ENCODE measurements around the gene WDFY4. TPM values are rescaled to one million over a fixed set of nuclear protein-coding genes. Genes with fewer than 3 reads are reported as not detected.

Gene WDFY4
- total and polyA plus RNA-seq, 11 donors: 0.46 to 19.8 (median 1.0) TPM

DNA sequence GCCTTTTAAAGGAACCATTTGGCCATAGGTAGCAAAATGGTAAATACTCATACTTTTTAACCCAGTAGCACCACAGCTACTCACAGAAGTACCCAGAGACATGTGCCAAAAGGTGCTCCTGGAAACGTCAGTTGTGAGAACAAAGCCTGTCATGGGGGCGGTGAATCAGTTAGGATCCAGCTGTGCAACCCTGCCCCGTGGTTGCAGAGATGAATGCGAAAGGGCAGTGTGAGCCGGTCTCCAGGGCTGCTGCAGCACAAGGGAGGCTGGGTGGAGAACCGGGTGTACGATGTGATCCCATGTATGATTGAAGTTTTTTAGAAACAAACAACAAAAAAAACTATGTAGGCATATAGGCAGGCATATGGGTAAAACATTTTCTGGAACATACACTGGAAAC, 256.3 kb downstream of the WDFY4 start:
- Histone ChIP-seq H3K36me3 (no peaks in the 10 kb centered on the region), H3K9me3 (no peaks in the 10 kb centered on the region), H3K27me3 (no peaks in the 10 kb centered on the region), H3K27ac (no peak overlapping the region), H3K4me3 (no peak overlapping the region), H3K4me1 (peaks cover 0 to 7% (median 0%) of the 10 kb centered on the region in 12 donors)
- no peak for TF ChIP-seq POLR2A (IDR thresholded peaks at IDR 0.05)
- TF ChIP-seq, protein P1, sequence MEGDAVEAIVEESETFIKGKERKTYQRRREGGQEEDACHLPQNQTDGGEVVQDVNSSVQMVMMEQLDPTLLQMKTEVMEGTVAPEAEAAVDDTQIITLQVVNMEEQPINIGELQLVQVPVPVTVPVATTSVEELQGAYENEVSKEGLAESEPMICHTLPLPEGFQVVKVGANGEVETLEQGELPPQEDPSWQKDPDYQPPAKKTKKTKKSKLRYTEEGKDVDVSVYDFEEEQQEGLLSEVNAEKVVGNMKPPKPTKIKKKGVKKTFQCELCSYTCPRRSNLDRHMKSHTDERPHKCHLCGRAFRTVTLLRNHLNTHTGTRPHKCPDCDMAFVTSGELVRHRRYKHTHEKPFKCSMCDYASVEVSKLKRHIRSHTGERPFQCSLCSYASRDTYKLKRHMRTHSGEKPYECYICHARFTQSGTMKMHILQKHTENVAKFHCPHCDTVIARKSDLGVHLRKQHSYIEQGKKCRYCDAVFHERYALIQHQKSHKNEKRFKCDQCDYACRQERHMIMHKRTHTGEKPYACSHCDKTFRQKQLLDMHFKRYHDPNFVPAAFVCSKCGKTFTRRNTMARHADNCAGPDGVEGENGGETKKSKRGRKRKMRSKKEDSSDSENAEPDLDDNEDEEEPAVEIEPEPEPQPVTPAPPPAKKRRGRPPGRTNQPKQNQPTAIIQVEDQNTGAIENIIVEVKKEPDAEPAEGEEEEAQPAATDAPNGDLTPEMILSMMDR (IDR thresholded peaks at IDR 0.05): no peak
- 78 to 84% (median 82%) methylated on average over 7 of the region's 7 CpGs for WGBS, 4 donors
- intact Hi-C loops (cut with DNase I): no loop called here
- ATAC-seq (no peak), DNase-seq (no peak)

GRCh38 chr10:48941427-48942075, 256.9 kb downstream of the WDFY4 start:
- DNase-seq: no peak
- H3K36me3 ChIP-seq: no peaks in the 10 kb centered on the region
- no peaks in the 10 kb centered on the region for H3K27me3 ChIP-seq
- H3K9me3 ChIP-seq: no peaks in the 10 kb centered on the region
- TF ChIP-seq, protein P1 (IDR thresholded peaks at IDR 0.05): no peak
- no peak for TF ChIP-seq POLR2A (IDR thresholded peaks at IDR 0.05)
- H3K4me3 ChIP-seq: no peak overlapping the region
- H3K27ac ChIP-seq: no peak overlapping the region
- 82 to 88% (median 85%) methylated on average over 10 of the region's 10 CpGs for WGBS, 4 donors
- peaks cover 0 to 10% (median 0%) of the 10 kb centered on the region in 12 donors for H3K4me1 ChIP-seq
- intact Hi-C loops (cut with DNase I): no loop called here
- ATAC-seq: no peak

DNA sequence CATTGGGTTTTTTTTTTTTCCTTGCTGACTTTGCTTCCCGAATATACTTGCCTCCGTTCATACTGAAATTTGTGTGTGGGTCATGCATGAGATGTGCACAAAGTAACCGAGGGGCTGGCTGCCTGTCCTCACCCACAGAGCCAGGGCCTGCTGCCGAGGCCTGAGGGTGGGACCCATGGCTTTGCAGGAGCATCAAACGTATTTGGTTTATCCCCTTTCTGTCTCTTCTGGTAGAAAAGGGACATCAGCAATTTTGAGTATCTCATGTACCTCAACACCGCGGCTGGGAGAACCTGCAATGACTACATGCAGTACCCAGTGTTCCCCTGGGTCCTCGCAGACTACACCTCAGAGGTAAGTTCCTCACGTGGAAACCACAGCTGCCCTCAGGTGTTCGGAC, 258.4 kb downstream of the WDFY4 start:
- H3K4me1 ChIP-seq: peaks cover 0 to 23% (median 0%) of the 10 kb centered on the region in 12 donors
- no peak overlapping the region for H3K27ac ChIP-seq
- no peak overlapping the region for H3K4me3 ChIP-seq
- peaks cover 0 to under 1% (median 0%) of the 10 kb centered on the region in 9 donors for H3K36me3 ChIP-seq
- ATAC-seq (no peak), DNase-seq (no peak)
- H3K27me3 ChIP-seq: no peaks in the 10 kb centered on the region
- intact Hi-C loops (cut with DNase I): no loop called here
- no peaks in the 10 kb centered on the region for H3K9me3 ChIP-seq
- no peak for TF ChIP-seq POLR2A (IDR thresholded peaks at IDR 0.05)
- TF ChIP-seq, protein P1 (IDR thresholded peaks at IDR 0.05): no peak
- WGBS, 4 donors: 90 to 95% (median 94%) methylated on average over 10 of the region's 10 CpGs

DNA sequence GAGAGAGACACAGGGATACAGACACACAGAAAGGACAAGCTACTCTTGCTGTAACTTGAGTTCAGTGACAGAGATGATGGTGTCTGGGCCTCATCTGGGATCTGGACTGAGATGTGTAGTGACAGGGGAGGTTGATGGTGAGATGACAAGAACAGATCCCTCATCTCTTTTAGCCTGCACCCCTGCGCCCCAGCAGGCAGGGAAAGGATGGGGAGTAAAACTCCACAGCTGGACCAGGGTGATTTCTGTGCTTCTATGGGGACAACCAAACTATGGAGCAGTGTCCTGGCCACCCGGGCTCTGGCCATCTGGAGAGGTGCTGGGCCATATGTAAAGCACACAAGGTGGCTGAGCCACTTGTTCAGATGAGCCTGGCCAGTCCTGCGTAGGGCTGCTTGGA, 259.5 kb downstream of the WDFY4 start:
- intact Hi-C loops (cut with DNase I): no loop called here
- ATAC-seq: no peak

More for the DNA sequence above, 259.5 kb downstream of the WDFY4 start:
- peaks cover 0 to 11% (median 0%) of the 10 kb centered on the region in 9 donors for H3K36me3 ChIP-seq
- H3K27ac ChIP-seq: no peak overlapping the region
- no peaks in the 10 kb centered on the region for H3K27me3 ChIP-seq
- no peak for DNase-seq
- H3K9me3 ChIP-seq: no peaks in the 10 kb centered on the region
- TF ChIP-seq, protein P1 (IDR thresholded peaks at IDR 0.05): no peak
- TF ChIP-seq POLR2A (IDR thresholded peaks at IDR 0.05): no peak
- 87 to 96% (median 92%) methylated on average over 3 of the region's 3 CpGs for WGBS, 4 donors
- no peak overlapping the region for H3K4me3 ChIP-seq
- peaks cover 0 to 23% (median 0%) of the 10 kb centered on the region in 12 donors for H3K4me1 ChIP-seq
